ENCODE results near the gene TMEM117. TPM values are rescaled to one million over a fixed set of nuclear protein-coding genes. Genes with fewer than 3 reads are reported as not detected.
"Not testable (repeated sequence)": the region's sequence is repeated elsewhere in the genome, so short reads cannot be mapped to it uniquely, and the experiment has no call there.

TMEM117 gene
- total and polyA plus RNA-seq, 10 of the 15 experiments (the other 5 are each of a cell fraction or from before 2014, with no cell fraction given) = 3.1 to 8.2 (median 6.1) TPM

- DNase-seq (ENCODE audit: low read depth, low spot score); POLR2A ChIA-PET; RAD21 ChIA-PET (ENCODE audit: unreplicated experiment); FAIRE-seq; H3K79me2 ChIP-seq (ENCODE audit: control insufficient read depth, insufficient read depth, low read length); H3K4me3 ChIP-seq; H4K20me1 ChIP-seq (ENCODE audit: control insufficient read depth, insufficient read depth); H3K9ac ChIP-seq (ENCODE audit: control insufficient read depth, insufficient read depth, low read length); H2AFZ ChIP-seq (ENCODE audit: control insufficient read depth, low read depth, low read length); ATAC-seq; BruUV-seq (replicated peaks); H3K4me1 ChIP-seq (ENCODE audit: control insufficient read depth, insufficient read depth, low read length); H3K27me3 ChIP-seq (replicated peaks in 1 of 2; ENCODE audit: control insufficient read depth in 2 of 2, insufficient read depth in 2 of 2, low read length in 1 of 2); H3K36me3 ChIP-seq (ENCODE audit: control insufficient read depth in 2 of 2, insufficient read depth in 2 of 2, low read length in 1 of 2); in situ Hi-C loops (cut with MboI); H3K27ac ChIP-seq (ENCODE audit: control insufficient read depth, insufficient read depth); H3K9me3 ChIP-seq (replicated peaks; ENCODE audit: control insufficient read depth, insufficient read depth, low read length); intact Hi-C loops (cut with micrococcal nuclease; ENCODE audit: unreplicated experiment); H3K4me2 ChIP-seq (ENCODE audit: control insufficient read depth, insufficient read depth): not testable (repeated sequence)
- SMC1A ChIA-PET (ENCODE audit: uncharacterized antibody, unreplicated experiment) = interaction anchor here (0.6 to 1.4 kb wide), 4 partner anchors 16 to 85 kb away, joined by 3 read pairs; no protein-coding TSS in a partner anchor
- CTCF ChIA-PET = interaction anchor here (0.7 to 1.0 kb wide), 2 partner anchors 13 to 35 kb away, joined by 3 read pairs; no protein-coding TSS in a partner anchor
These were observed 543.2 kb downstream of the TMEM117 start for GRCh38 chr12:44379113-44379512.

- in situ Hi-C loops (cut with MboI) = no loop called here
- SMC1A ChIA-PET (ENCODE audit: uncharacterized antibody, unreplicated experiment) = interaction anchor here (0.7 to 1.6 kb wide), 5 partner anchors 10 to 84 kb away, joined by 3 to 7 read pairs (median 3); no protein-coding TSS in a partner anchor
- WGBS (ENCODE audit: insufficient coverage, insufficient replicate concordance, low lambda C conversion rate, missing lambda C conversion rate) = 87% methylated on average over 3 of the region's 3 CpGs
These were observed 544.0 kb downstream of the TMEM117 start for GRCh38 chr12:44379831-44380230.

More at GRCh38 chr12:44379831-44380230, 544.0 kb downstream of the TMEM117 start:
- Histone ChIP-seq H3K9me3 (replicated peaks; ENCODE audit: control insufficient read depth, insufficient read depth, low read length) (no peaks in the 10 kb centered on the region; the same call in 2 of the 3 replicates), H2AFZ (ENCODE audit: control insufficient read depth, low read depth, low read length) (no peak overlapping the region), H3K9ac (ENCODE audit: control insufficient read depth, insufficient read depth, low read length) (no peak overlapping the region), H3K4me1 (ENCODE audit: control insufficient read depth, insufficient read depth, low read length) (peaks cover 6% of the 10 kb centered on the region), H3K4me3 (no peak overlapping the region), H3K4me2 (ENCODE audit: control insufficient read depth, insufficient read depth) (no peak overlapping the region), H4K20me1 (ENCODE audit: control insufficient read depth, insufficient read depth) (no peaks in the 10 kb centered on the region), H3K36me3 (ENCODE audit: control insufficient read depth in 2 of 2, insufficient read depth in 2 of 2, low read length in 1 of 2) (no peaks in the 10 kb centered on the region), H3K27ac (ENCODE audit: control insufficient read depth, insufficient read depth) (no peak overlapping the region), H3K79me2 (ENCODE audit: control insufficient read depth, insufficient read depth, low read length) (no peaks in the 10 kb centered on the region), H3K27me3 (replicated peaks in 1 of 2; ENCODE audit: control insufficient read depth in 2 of 2, insufficient read depth in 2 of 2, low read length in 1 of 2) (no peaks in the 10 kb centered on the region)
- ChIA-PET POLR2A (no interaction called here), CTCF (interaction anchor here (1.0 to 1.8 kb wide), 2 partner anchors 9 to 12 kb away, joined by 3 to 5 read pairs; no protein-coding TSS in a partner anchor), RAD21 (ENCODE audit: unreplicated experiment) (no interaction called here)
- no peak for TF ChIP-seq CEBPZ (IDR thresholded peaks at IDR 0.05; ENCODE audit: low read depth, low read length)
- TF ChIP-seq DPF2 (IDR thresholded peaks at IDR 0.05) = no peak
- TF ChIP-seq ATF3 (IDR thresholded peaks at IDR 0.05; ENCODE audit: borderline replicate concordance, extremely low read depth, low read depth, low read length) = no peak
- no peak for TF ChIP-seq SRF (IDR thresholded peaks at IDR 0.05; ENCODE audit: low read depth in 2 of 2, low read length in 2 of 2)
- no peak for TF ChIP-seq MXI1 (IDR thresholded peaks at IDR 0.05; ENCODE audit: low read depth, low read length)
- TF ChIP-seq HDAC6 (IDR thresholded peaks at IDR 0.05; ENCODE audit: unreplicated experiment) = no peak
- no TSS peak for BruUV-seq (replicated peaks)
- DNase-seq (ENCODE audit: low read depth, low spot score) = no peak
- no peak for FAIRE-seq
- ATAC-seq = no peak
- intact Hi-C loops (cut with micrococcal nuclease; ENCODE audit: unreplicated experiment) = no loop called here
